ENCODE results near the gene IQCH.

IQCH gene

GRCh38 chr15:67300266-67301025, 45.9 kb downstream of the IQCH start:
- H3K27me3 Mint-ChIP-seq, result no peaks in the 10 kb centered on the region
- no peak overlapping the region for H3K27ac Mint-ChIP-seq

GRCh38 chr15:67303490-67304363, 49.1 kb downstream of the IQCH start:
- ATAC-seq (ENCODE audit: low read depth) (peak; percentile 65), DNase-seq (ENCODE audit: low spot score in 2 of 2) (peak in 1 of 2 donors; percentile 22)
- Mint-ChIP-seq H3K27me3 (no peaks in the 10 kb centered on the region), H3K4me3 (no peak overlapping the region), H3K27ac (no peak overlapping the region), H3K36me3 (no peaks in the 10 kb centered on the region), H3K4me1 (no peaks in the 10 kb centered on the region), H3K9me3 (no peaks in the 10 kb centered on the region)

More at GRCh38 chr15:67300266-67301025, 45.9 kb downstream of the IQCH start:
- H3K36me3 Mint-ChIP-seq, result no peaks in the 10 kb centered on the region
- no peak overlapping the region for H3K4me3 Mint-ChIP-seq
- no peak for ATAC-seq (ENCODE audit: low read depth)
- H3K4me1 Mint-ChIP-seq, result peaks cover 14% of the 10 kb centered on the region
- no peaks in the 10 kb centered on the region for H3K9me3 Mint-ChIP-seq
- DNase-seq (ENCODE audit: low spot score in 2 of 2), result no peak

- no peak for DNase-seq (ENCODE audit: low spot score in 2 of 2)
- no peaks in the 10 kb centered on the region for H3K9me3 Mint-ChIP-seq
- no peak overlapping the region for H3K4me3 Mint-ChIP-seq
- H3K4me1 Mint-ChIP-seq, result no peaks in the 10 kb centered on the region
- no peaks in the 10 kb centered on the region for H3K36me3 Mint-ChIP-seq
- no peaks in the 10 kb centered on the region for H3K27me3 Mint-ChIP-seq
- H3K27ac Mint-ChIP-seq, result no peak overlapping the region
- no peak for ATAC-seq (ENCODE audit: low read depth)
Measured at GRCh38 chr15:67304778-67305177, 50.2 kb downstream of the IQCH start.

GRCh38 chr15:67305506-67305905, 50.9 kb downstream of the IQCH start:
- no peak overlapping the region for H3K4me3 Mint-ChIP-seq
- no peaks in the 10 kb centered on the region for H3K9me3 Mint-ChIP-seq
- no peak for DNase-seq (ENCODE audit: low spot score in 2 of 2)
- H3K36me3 Mint-ChIP-seq, result no peaks in the 10 kb centered on the region
- no peaks in the 10 kb centered on the region for H3K4me1 Mint-ChIP-seq
- H3K27ac Mint-ChIP-seq, result no peak overlapping the region
- no peaks in the 10 kb centered on the region for H3K27me3 Mint-ChIP-seq
- no peak for ATAC-seq (ENCODE audit: low read depth)

GRCh38 chr15:67307156-67307555, 52.6 kb downstream of the IQCH start:
- ATAC-seq (ENCODE audit: low read depth) (no peak), DNase-seq (ENCODE audit: low spot score in 2 of 2) (no peak)
- no peak overlapping the region for H3K27ac Mint-ChIP-seq
- no peaks in the 10 kb centered on the region for H3K9me3 Mint-ChIP-seq
- H3K4me1 Mint-ChIP-seq, result no peaks in the 10 kb centered on the region
- no peaks in the 10 kb centered on the region for H3K27me3 Mint-ChIP-seq
- H3K36me3 Mint-ChIP-seq, result no peaks in the 10 kb centered on the region
- no peak overlapping the region for H3K4me3 Mint-ChIP-seq

GRCh38 chr15:67307889-67308597, 53.5 kb downstream of the IQCH start:
- Mint-ChIP-seq H3K27ac (no peak overlapping the region), H3K4me1 (no peaks in the 10 kb centered on the region)

GRCh38 chr15:67311731-67312130, 57.1 kb downstream of the IQCH start:
- no peak for DNase-seq (ENCODE audit: low spot score in 2 of 2)
- Mint-ChIP-seq H3K9me3 (no peaks in the 10 kb centered on the region), H3K4me3 (no peak overlapping the region), H3K4me1 (no peaks in the 10 kb centered on the region), H3K27ac (no peak overlapping the region), H3K36me3 (no peaks in the 10 kb centered on the region), H3K27me3 (no peaks in the 10 kb centered on the region)
- ATAC-seq (ENCODE audit: low read depth), result no peak

More at GRCh38 chr15:67307889-67308597, 53.5 kb downstream of the IQCH start:
- Mint-ChIP-seq H3K36me3 (no peaks in the 10 kb centered on the region), H3K9me3 (no peaks in the 10 kb centered on the region), H3K4me3 (no peak overlapping the region), H3K27me3 (no peaks in the 10 kb centered on the region)
- ATAC-seq (ENCODE audit: low read depth) (no peak), DNase-seq (ENCODE audit: low spot score in 2 of 2) (no peak)

- Mint-ChIP-seq H3K36me3 (no peaks in the 10 kb centered on the region), H3K27me3 (peaks cover 5% of the 10 kb centered on the region), H3K27ac (no peak overlapping the region), H3K4me1 (peaks cover 3% of the 10 kb centered on the region), H3K4me3 (no peak overlapping the region), H3K9me3 (peaks cover 4% of the 10 kb centered on the region)
- DNase-seq (ENCODE audit: low spot score in 2 of 2) (no peak), ATAC-seq (ENCODE audit: low read depth) (no peak)
Measured at GRCh38 chr15:67319961-67320360, 65.4 kb downstream of the IQCH start.

- H3K27ac Mint-ChIP-seq, result no peak overlapping the region
- peaks cover 4% of the 10 kb centered on the region for H3K9me3 Mint-ChIP-seq
- H3K4me1 Mint-ChIP-seq, result peaks cover 3% of the 10 kb centered on the region
- no peaks in the 10 kb centered on the region for H3K36me3 Mint-ChIP-seq
- ATAC-seq (ENCODE audit: low read depth) (no peak), DNase-seq (ENCODE audit: low spot score in 2 of 2) (no peak)
- H3K27me3 Mint-ChIP-seq, result peaks cover 5% of the 10 kb centered on the region
- no peak overlapping the region for H3K4me3 Mint-ChIP-seq
Measured at GRCh38 chr15:67321352-67321751, 66.8 kb downstream of the IQCH start.

GRCh38 chr15:67322481-67322880, 67.9 kb downstream of the IQCH start:
- Mint-ChIP-seq H3K4me1 (peaks cover 3% of the 10 kb centered on the region), H3K27me3 (peaks cover 5% of the 10 kb centered on the region), H3K36me3 (no peaks in the 10 kb centered on the region)

GRCh38 chr15:67327312-67327711, 72.7 kb downstream of the IQCH start:
- Mint-ChIP-seq H3K4me1 (no peaks in the 10 kb centered on the region), H3K36me3 (peaks cover 2% of the 10 kb centered on the region), H3K4me3 (no peak overlapping the region), H3K27ac (no peak overlapping the region), H3K9me3 (peaks cover 9% of the 10 kb centered on the region), H3K27me3 (peaks cover 3% of the 10 kb centered on the region)
- DNase-seq (ENCODE audit: low spot score in 2 of 2) (no peak), ATAC-seq (ENCODE audit: low read depth) (no peak)

More at GRCh38 chr15:67322481-67322880, 67.9 kb downstream of the IQCH start:
- Mint-ChIP-seq H3K4me3 (no peak overlapping the region), H3K9me3 (peaks cover 4% of the 10 kb centered on the region), H3K27ac (no peak overlapping the region)
- no peak for DNase-seq (ENCODE audit: low spot score in 2 of 2)
- ATAC-seq (ENCODE audit: low read depth), result no peak

GRCh38 chr15:67327737-67328136, 73.2 kb downstream of the IQCH start:
- DNase-seq (ENCODE audit: low spot score in 2 of 2) (no peak), ATAC-seq (ENCODE audit: low read depth) (no peak)
- Mint-ChIP-seq H3K4me1 (no peaks in the 10 kb centered on the region), H3K9me3 (peaks cover 4% of the 10 kb centered on the region), H3K27me3 (peaks cover 3% of the 10 kb centered on the region), H3K27ac (no peak overlapping the region), H3K4me3 (no peak overlapping the region), H3K36me3 (peaks cover 2% of the 10 kb centered on the region)

GRCh38 chr15:67329984-67330733, 75.6 kb downstream of the IQCH start:
- DNase-seq (ENCODE audit: low spot score in 2 of 2) (no peak), ATAC-seq (ENCODE audit: low read depth) (no peak)
- H3K36me3 Mint-ChIP-seq, result peaks cover 2% of the 10 kb centered on the region
- H3K27ac Mint-ChIP-seq, result no peak overlapping the region
- peaks cover 7% of the 10 kb centered on the region for H3K27me3 Mint-ChIP-seq
- H3K9me3 Mint-ChIP-seq, result peaks cover 4% of the 10 kb centered on the region
- H3K4me1 Mint-ChIP-seq, result no peaks in the 10 kb centered on the region
- H3K4me3 Mint-ChIP-seq, result no peak overlapping the region

All from memory B cell (primary cell).